Transverse colon (tissue), 4 donors: ENCODE data around the gene C4B. TPM values are rescaled to one million over a fixed set of nuclear protein-coding genes. Genes with fewer than 3 reads are reported as not detected.

Experiments
- DNase-seq: peaks from one replicate; pipeline ENCODE4 v3.0.0-alpha.2; 2019
- H3K27ac ChIP-seq, 4 donors: fragments of 200-600 bp; sonication (generic); 2 replicates each; pipeline ENCODE4 v1.5.1; 2016 to 2018; ENCODE audit warnings: inconsistent platforms in 4 of 4
- H3K27me3 ChIP-seq: fragments of 200-600 bp; sonication (generic); 2 replicates; pipeline ENCODE4 v1.5.1; 2017; ENCODE audit warnings: inconsistent platforms
- H3K36me3 ChIP-seq, 4 donors: fragments of 200-600 bp; sonication (generic); 2 replicates each; pipeline ENCODE4 v1.5.1; 2017 to 2019; ENCODE audit warnings: inconsistent platforms in 4 of 4
- H3K4me1 ChIP-seq, 4 donors: fragments of 200-600 bp; sonication (generic); 2 replicates each; pipeline ENCODE4 v1.5.1; 2017 to 2020; ENCODE audit warnings: inconsistent platforms in 4 of 4
- H3K4me3 ChIP-seq, 4 donors: fragments of 200-600 bp; sonication (generic); 1 replicate in 1 of 4; 2 replicates in 3 of 4; pipeline versions ENCODE4 v1.5.1 to v1.6.1; 2017 to 2019; ENCODE audit warnings: inconsistent platforms in 4 of 4
- H3K9me3 ChIP-seq, 2 donors: fragments of 200-600 bp; sonication (generic); 2 replicates each; pipeline ENCODE4 v1.5.1; 2017 to 2019; ENCODE audit warnings: inconsistent platforms in 2 of 2
- CTCF ChIP-seq, 5 experiments: fragments of 200-600 bp in 3 of 5; fragments of 450-650 bp in 2 of 5; sonication (generic) in 3 of 5; IDR thresholded peaks; 1 replicate in 2 of 5; 2 replicates in 3 of 5; pipeline ENCODE4 v1.5.1; 2016 to 2017; ENCODE audit warnings: antibody characterized with exemption in 5 of 5, inconsistent platforms in 3 of 5, mild to moderate bottlenecking in 2 of 5, moderate library complexity in 1 of 5
- EP300 ChIP-seq: sonication (generic); formaldehyde crosslinking; IDR thresholded peaks from one replicate; pipeline ENCODE4 v1.6.1; 2017; ENCODE audit warnings: antibody characterized with exemption, low read depth
- POLR2A ChIP-seq: fragments of 450-650 bp; IDR thresholded peaks from one replicate; pipeline ENCODE4 v1.6.1; 2016; ENCODE audit warnings: antibody characterized with exemption, mild to moderate bottlenecking, moderate library complexity
- POLR2AphosphoS5 ChIP-seq, 3 donors: sonication (generic); formaldehyde crosslinking; IDR thresholded peaks; one replicate each; pipeline ENCODE4 v1.6.1; 2016; ENCODE audit warnings: antibody characterized with exemption in 3 of 3
- WGBS, 2 donors: methylation state at CpG; one replicate each; pipeline ENCODE4 v1.1.5; 2018; ENCODE audit warnings: low coverage in 1 of 2; 5-methylcytosine and 5-hydroxymethylcytosine counted together
- in situ Hi-C, 4 donors: fragments of 200-750 bp; cut with MboI; loops; one replicate each; pipeline versions ENCODE4 v1.15.0 to v1.15.1; 2017; ENCODE audit warnings: low sequenced_read_pairs in 3 of 4, low pct_ligation_motif_present in 1 of 4, low pct_unique_long_range_greater_than_20kb in 1 of 4
- intact Hi-C: fragments of 100-400 bp; cut with DNase I; formaldehyde crosslinking; loops from one replicate; pipeline ENCODE4 v1.15.1; 2023; ENCODE audit warnings: low total_unique reads
- total RNA-seq, 4 donors: library from RNA; depleted of rRNA; stranded (reverse); fragments of >200 nt; gene quantifications; one replicate each; pipeline ENCODE4 v1.1.0, GENCODE V29; 2016

Gene C4B
- total RNA-seq, 4 donors from 2014 or later = 20.3 to 137 (median 64.0) TPM

DNA sequence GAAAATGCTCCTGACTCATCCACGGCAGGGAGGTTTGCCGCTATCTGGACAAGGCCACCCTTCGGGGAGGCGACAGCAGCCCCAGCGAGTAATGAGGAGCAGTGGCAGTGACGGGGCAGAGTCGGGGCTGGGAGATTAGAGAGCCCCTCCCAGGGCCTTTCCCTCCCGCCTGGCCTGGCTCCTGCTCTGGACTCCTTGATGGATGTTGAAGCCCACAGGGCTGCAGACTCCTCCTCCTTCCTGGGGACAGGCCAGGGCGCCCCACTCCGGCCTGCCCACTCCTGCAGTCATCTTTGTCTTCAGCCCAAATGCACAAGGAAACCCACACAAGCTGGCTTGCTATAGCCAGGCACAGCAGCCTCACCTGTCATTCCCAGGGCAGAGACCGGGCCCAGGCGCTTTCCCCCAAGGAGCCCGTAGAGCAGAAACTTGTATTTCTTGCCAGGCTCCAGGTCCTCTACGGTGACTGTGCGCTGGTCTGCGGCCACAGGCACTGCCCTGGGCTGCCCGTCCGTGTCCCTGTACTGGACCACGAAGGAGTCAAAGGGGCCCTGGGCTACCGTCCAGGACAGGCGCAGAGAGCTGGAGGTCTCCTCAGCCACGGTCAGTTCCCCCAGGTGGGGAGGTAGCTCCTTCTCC is 31.3 kb downstream of the C4B start:
- in situ Hi-C loops = no loop called here

DNA sequence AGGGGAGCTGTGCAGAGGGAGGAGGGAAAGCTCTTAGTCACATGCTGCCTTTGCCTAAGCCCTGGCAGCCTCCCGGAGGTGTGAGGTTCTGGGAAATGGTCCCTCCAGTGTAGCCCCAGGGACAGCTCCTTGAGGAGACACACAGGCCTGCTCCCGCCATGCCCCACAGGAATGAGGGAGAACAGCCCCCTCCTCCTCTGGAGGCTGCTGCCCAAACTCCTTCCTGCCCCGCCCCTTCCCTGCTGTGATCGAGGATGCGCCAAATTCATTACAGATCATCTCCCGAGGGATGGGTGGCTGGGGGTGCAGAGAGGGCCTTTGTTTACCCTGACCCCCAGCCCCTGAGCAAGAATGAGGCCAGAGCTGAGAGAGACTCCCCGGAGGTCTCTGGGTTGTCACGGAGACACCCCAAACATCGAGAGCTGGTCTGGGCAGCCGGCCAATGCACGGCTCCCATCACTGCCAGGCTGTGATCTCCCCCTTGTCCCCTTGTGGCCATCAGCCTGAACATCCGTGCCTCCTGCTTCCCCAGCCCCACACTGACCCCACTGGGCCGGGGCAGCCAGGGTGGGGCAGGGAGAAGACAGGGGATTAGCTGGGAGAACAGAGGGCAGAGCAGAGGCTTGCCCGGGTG is 32.0 kb downstream of the C4B start:
- 39 to 40% methylated on average over 1 to 9 of the region's 14 CpGs for WGBS, 2 donors
- Histone ChIP-seq H3K27ac (peak overlapping the region; percentile 46 to 79 (median 60)), H3K36me3 (no peaks in the 10 kb centered on the region), H3K4me3 (no peak overlapping the region), H3K4me1 (peaks cover 3 to 16% (median 9%) of the 10 kb centered on the region in 4 donors), H3K9me3 (no peaks in the 10 kb centered on the region), H3K27me3 (no peaks in the 10 kb centered on the region)
- intact Hi-C loops (no loop called here), in situ Hi-C loops (no loop called here)
- no peak for TF ChIP-seq POLR2A
- TF ChIP-seq CTCF (IDR thresholded peaks at IDR 0.05) = no peak
- no peak for TF ChIP-seq EP300
- TF ChIP-seq POLR2AphosphoS5 (IDR thresholded peaks at IDR 0.05) = no peak
- DNase-seq = no peak

More for the DNA sequence above, 31.3 kb downstream of the C4B start:
- intact Hi-C loops = no loop called here
- Histone ChIP-seq H3K4me3 (no peak overlapping the region), H3K9me3 (no peaks in the 10 kb centered on the region), H3K36me3 (no peaks in the 10 kb centered on the region), H3K27me3 (no peaks in the 10 kb centered on the region), H3K4me1 (peaks cover 3 to 16% (median 9%) of the 10 kb centered on the region in 4 donors), H3K27ac (peak overlapping the region; percentile 46 to 79 (median 60))
- no peak for DNase-seq
- TF ChIP-seq EP300 (no peak), CTCF (IDR thresholded peaks at IDR 0.05) (no peak), POLR2A (no peak), POLR2AphosphoS5 (IDR thresholded peaks at IDR 0.05) (no peak)
- 82% methylated on average over 16 of the region's 22 CpGs; no CpG with 5 or more reads in 1 of the 2 donors for WGBS, 2 donors

- intact Hi-C loops = no loop called here
- Histone ChIP-seq H3K4me1 (peaks cover 3 to 16% (median 9%) of the 10 kb centered on the region in 4 donors), H3K36me3 (no peaks in the 10 kb centered on the region), H3K27me3 (no peaks in the 10 kb centered on the region), H3K4me3 (no peak overlapping the region), H3K9me3 (no peaks in the 10 kb centered on the region), H3K27ac (peak overlapping the region; percentile 52 to 79 (median 60))
- in situ Hi-C loops = no loop called here
- TF ChIP-seq CTCF (IDR thresholded peaks at IDR 0.05) (no peak), POLR2AphosphoS5 (IDR thresholded peaks at IDR 0.05) (peak in 1 of 3 donors; percentile 18)
- WGBS, 2 donors = 69% methylated on average over 11 of the region's 11 CpGs; no CpG with 5 or more reads in 1 of the 2 donors
- peak; percentile 24 for DNase-seq
Measured at GRCh38 chr6:32047084-32047478, 32.5 kb downstream of the C4B start.

DNA sequence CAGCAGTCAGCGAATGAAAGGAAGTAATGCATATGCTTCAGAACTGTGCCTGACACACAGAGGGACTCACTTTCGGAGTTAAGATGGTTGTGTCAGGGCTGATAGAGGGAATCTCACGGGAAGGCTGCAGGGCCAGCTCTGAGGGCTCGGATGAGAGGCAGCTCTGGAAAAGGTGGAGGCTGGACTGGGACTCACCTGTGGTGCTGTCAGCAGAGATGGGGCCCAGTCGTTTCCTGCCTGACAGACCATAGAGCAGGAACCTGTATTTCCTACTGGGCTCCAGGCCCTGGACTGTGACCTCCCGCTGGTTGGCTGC is 32.9 kb downstream of the C4B start:
- no peaks in the 10 kb centered on the region for H3K9me3 ChIP-seq

More for the DNA sequence above, 32.9 kb downstream of the C4B start:
- H3K36me3 ChIP-seq = no peaks in the 10 kb centered on the region
- in situ Hi-C loops (no loop called here), intact Hi-C loops (no loop called here)
- DNase-seq = no peak
- no peak for TF ChIP-seq EP300
- no peak for TF ChIP-seq CTCF (IDR thresholded peaks at IDR 0.05)
- TF ChIP-seq POLR2AphosphoS5 (IDR thresholded peaks at IDR 0.05) = no peak
- TF ChIP-seq POLR2A = no peak
- H3K27ac ChIP-seq = peak overlapping the region; percentile 36 to 79 (median 57)
- WGBS, 2 donors = 66% methylated on average over 6 of the region's 6 CpGs; no CpG with 5 or more reads in 1 of the 2 donors
- H3K4me3 ChIP-seq = no peak overlapping the region
- H3K4me1 ChIP-seq = peaks cover 3 to 16% (median 9%) of the 10 kb centered on the region in 4 donors
- H3K27me3 ChIP-seq = no peaks in the 10 kb centered on the region
